SKM-1 (cell line): ENCODE results near the gene MPI.
A peak's percentile ranks its signal among the peaks of the same experiment; 100 is the strongest.

Experiments
- DNase-seq: peaks from one replicate; lab custom pipeline; 2025; ENCODE audit not compliant: unreplicated experiment; lab: John Stamatoyannopoulos, UW

MPI gene, protein sequence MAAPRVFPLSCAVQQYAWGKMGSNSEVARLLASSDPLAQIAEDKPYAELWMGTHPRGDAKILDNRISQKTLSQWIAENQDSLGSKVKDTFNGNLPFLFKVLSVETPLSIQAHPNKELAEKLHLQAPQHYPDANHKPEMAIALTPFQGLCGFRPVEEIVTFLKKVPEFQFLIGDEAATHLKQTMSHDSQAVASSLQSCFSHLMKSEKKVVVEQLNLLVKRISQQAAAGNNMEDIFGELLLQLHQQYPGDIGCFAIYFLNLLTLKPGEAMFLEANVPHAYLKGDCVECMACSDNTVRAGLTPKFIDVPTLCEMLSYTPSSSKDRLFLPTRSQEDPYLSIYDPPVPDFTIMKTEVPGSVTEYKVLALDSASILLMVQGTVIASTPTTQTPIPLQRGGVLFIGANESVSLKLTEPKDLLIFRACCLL

DNA sequence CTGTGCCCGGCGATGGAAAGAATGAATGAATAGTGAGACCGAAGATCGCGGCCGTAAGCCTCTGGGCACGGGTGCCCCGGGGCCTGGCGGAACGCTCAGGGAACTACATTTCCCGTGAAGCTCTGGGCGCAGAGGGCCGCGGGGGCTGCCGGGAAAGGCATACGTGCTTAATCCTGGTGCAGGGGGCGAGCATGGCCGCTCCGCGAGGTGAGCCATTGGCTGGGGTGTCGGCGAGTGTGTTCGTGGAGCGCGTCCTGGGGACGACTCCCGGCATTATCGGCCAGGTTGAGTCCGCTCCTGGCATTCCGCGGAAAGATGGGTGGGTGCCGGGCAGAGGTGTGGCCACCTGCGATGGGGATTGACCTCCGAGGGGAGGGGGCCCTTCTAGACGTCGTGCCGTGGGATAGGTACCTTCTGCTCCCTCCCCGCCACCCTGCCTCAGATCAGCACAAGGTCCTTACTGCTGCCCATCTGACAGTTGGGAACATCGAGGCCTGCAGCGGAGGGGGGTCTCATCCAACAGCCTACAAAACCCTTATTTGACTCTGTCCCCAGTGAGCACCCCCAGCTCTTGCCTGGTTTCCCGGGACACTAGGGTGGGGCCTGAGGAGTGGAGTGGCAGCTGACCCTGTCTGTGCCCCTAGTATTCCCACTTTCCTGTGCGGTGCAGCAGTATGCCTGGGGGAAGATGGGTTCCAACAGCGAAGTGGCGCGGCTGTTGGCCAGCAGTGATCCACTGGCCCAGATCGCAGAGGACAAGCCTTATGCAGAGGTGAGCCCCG lies at the start of gene MPI:
Gene MPI (plus strand): TSS at position 160 of the 782 bp plus-strand sequence. CDS start 32 bp downstream, at position 192.
- DNase-seq = peak; percentile 50

DNA sequence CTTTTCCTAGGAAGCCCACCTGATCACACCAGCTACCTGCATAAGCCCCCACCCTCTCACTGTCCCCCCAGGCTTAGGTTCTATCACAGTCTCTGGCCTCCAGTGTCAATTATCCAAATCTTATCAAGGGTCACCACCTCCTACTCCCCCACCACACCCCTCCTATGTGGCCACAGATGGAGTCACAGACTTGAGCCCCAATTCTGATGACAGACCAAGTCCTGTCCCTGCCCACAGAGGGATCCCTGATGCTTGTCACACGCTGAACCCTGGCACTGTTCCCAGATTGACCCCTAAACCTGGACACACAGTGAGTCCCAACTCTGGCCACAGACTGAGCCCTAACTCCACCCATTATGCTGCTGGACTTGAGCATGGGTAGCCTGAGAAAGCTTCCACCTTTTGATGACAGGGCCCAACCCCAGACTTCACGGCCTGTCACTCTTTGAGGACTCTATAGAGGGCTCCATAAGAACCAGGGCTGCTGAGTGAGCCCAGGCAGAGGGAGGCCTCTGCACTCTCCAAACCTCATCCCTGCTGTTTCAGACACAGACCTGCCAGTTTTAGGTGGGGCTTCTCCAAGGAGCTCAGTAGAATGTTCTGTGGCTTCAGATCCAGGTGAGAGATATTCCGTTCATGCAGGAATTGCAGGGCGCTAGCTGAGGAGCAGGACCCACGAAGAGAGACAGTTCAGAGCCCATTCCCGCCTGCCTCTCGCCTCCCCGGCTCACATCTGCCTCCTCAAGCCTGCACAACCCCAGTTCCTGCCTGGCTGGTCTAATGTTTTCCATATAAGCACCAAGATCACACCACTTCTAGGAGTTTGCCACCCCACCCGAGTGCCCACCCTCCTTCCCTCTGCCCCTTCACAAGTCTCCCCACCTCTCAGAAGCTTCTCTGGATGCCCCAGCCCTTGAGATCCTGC lies 48.7 kb upstream of the MPI start:
- DNase-seq = no peak

DNA sequence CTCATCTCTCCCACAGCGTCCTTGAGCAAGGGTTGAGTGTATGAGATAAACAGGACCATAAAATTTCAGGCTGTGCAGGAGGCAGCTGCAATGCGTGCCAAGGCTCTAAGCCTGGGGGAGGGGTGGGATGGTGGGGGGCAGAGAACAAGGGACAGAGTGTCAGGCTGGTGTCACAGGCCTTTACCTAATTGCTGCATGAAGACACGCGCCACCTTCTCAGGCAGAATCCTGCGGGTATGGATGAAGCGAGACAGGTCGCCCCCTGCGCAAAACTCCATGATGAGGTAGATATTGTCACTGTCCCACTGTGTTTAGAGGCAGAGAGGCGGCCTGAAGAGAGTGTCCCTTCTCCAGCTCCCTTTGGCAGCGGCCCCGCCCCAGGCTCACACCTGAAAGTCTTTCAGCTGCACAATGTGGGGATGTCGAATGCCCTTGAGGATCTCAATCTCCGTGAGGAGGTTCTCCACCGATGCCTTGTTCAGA lies 47.9 kb upstream of the MPI start:
- DNase-seq = no peak

DNA sequence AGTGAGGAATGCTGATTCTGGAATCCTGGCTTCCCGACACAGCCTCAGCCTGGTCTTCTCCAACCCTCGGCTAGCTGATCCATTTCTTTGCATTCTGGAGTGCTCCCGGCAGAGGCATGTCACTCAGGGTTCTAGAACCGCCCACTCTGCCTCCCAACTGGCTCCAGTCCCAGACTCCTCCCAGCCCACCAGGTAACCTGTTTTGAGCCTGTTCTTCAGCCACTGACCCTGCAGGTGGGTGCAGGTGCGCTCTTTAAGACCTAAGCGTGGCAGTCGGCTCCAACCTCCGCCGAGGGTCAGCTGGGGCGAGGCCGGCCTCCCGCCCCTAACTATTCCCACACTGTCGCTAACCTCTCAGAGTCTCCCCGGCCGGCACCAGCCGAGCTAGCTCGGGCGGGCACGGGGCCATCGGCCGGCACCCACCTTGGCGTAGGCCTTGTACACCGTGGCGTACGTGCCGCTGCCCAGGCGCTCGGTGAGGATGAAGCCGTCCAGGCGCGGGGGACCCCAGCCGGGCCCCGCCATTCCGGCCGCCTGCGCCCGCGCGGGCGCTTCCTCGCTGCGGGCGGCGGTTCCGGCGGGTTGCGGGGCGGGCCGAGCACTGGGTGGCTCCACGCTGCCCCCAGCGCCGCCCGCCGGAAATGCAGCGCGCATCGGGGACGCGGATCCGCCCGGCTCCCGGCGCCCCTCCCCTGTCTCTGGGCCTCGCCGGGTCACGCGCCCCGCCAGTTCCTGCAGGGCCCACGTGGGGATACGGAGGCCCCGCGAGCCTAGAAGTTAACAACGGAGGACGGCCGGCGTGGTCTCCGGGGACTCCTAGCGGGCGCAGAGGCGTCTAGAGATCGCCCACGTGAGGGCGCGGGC lies 47.0 kb upstream of the MPI start, which contains the start of gene ULK3:
Gene ULK3 (minus strand): TSS at position 576 of the 864 bp plus-strand sequence. CDS start 51 bp downstream, at position 525.
- peak; percentile 58 for DNase-seq

DNA sequence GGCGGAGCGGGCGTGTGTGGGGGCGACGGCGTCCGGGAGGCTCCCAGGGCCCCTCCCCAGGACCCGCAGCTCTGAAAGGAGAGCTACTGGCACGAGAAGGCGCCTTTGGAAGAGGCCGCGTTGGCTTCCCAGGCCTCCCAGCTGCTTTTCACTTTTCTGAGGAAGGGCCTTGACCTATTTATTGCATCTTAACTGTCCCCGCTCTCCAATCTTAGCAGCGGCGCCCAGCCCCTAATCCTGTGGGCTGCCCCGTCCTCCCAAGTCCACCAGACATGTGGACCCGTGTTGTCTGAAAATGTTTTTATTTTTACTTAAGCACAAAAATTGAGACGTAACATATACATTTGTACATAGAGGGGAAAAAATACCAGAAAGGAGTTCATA lies 46.4 kb upstream of the MPI start:
- DNase-seq = no peak

DNA sequence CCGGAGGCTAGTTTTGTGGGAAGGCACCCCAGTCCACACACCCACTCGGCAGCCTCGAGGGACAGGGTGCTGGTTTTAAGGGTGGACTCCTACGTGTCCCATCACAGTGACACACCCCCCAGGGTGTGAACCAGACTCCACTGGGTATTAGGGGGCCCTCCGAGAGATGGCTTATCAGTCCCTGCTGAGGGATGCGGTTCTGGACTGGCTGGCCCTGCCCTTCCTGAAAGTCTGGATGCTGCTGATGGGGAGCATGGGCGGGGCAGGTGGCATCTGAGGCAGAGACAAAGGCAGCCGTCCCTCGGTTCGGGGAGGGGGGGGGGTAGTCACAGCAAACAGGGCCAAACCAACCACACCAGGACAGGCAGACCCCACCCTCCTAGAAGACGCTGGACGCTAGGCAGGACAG lies 45.9 kb upstream of the MPI start:
- no peak for DNase-seq

DNA sequence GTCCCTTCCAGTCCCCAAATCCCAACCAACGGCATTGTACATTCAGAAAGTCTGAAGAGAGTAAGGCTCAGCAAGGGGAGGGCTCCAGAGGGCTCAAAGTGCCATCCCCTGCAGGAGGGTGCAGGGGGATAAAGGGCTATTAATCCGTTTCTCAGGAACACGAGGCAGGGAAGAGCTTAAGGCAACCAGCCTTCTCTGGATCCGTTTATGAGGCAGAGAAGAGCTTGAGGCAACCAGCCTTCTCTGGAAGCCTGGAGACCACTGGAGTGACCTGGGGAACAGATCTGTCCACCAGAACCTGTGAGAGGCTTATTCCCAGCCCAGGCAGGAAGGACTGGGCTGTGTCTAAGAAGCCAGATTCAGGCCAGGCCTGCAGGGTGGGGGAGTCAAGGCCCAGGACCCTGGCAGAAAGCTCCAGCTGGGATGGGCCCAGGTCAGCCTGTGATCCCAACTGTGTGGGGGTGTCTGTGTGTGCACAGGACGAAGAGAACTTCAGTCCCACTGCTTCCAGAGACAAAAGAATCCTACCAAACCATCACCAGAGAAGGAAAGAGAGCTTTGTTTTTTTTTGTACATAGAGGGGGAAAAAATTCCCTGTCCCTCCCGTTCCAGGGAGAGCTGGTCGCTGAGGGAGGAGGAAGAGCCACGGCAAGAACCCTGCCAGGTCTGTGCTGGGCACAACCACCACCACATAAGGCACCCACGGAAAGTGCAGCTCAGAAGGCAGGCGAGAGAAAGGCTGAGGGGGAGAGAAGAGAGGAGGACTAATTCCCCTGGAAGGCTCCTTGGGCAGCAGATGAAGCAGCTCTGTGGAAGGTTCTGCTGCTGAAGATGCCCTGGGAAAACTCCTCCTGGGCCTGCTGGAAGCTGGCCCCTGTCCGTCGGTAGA lies 45.3 kb upstream of the MPI start:
- no peak for DNase-seq

DNA sequence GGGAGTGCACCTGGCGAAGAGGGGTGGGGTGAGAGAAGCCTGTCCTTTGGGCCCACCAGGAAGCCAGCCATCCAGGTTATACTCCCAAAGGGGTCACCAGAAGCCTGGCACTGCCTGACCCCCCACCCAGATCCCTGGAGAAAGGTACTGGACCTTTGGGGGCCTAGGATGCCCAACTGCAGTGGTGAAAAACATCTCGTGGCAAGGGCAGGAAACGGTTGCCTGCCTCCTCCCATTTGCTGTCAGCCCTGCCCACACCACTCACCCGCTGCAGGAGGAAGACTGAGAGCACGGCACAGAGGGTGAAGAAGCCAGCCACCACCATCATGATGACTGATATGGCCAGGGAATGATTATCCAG lies 44.7 kb upstream of the MPI start:
- no peak for DNase-seq

DNA sequence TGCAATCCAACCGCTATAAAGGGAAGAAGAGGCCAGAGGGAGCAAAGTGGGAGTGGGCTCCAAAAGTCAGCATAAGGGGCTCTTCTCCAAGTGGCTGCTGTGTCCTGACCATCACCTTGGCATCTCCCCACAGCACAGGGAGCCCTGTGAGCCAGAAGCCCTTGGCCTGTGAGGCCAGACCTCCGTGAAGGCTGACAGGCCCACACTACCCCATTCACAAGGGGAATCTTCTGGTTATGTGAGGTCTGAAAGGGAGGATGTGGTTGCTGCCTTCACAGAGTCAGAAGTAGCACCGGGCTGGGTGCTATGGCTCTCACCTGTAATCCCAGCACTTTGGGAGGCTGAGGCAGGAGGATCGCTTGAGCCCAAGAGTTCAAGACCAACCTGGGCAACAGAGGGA lies 44.3 kb upstream of the MPI start:
- no peak for DNase-seq

DNA sequence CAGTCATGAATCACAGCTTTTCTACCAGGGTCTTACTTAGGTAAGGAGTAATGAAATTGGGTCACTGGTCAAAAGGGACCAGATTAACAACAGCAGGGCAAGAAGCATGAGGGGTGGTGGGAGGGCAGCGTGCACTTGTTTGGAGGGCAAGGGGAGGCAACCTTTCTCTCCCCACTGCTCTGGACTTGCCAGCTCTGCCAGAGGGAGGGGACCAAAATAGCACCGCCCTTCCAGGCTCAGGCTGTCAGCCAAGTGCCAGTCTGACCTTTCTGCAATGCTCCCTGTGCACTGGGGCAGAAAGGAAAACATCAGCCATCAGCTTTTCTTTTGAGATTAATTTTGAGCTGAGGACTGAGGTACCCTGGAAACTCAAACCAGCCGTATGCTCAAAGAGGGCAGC lies 42.4 kb upstream of the MPI start:
- no peak for DNase-seq

DNA sequence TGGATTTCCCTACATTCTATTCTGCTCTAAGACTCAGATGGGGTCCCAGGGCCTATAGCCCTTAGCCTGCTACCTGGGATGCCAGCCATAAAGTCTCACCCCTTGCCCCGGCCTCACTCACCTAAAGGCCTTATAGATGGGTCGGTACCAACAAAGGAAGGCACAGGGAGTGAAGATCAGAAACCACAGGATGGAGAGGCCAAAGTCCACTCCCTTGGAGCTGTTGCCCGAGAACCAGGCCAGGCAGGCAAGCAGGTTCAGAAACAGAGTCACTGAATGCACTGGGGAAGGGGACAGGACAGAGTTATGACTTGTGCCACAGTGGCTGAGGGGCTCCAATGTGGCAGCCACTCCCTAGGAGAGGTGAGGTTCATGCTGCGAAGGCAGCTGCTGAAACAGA lies 39.4 kb upstream of the MPI start:
- DNase-seq = no peak

DNA sequence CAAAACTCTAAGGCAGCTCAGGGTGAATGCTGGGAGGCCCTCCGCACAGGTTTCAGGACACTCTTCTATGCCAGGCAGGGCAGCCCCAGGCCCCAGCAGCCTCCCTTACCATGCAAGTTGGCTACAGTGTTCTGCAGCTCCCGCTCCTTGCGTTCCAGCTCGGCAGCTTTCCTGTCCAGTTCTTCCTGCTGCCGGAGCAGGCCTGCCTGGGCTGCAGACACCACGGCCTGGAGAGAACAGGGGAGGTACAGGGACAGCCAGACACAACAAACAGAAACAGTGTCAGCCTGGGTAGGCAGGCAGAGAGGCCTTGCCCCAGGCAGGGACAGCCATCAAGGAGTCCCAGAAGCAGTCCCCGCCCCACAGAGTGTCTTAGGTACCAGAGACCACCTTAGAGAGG lies 37.9 kb upstream of the MPI start:
- no peak for DNase-seq

DNA sequence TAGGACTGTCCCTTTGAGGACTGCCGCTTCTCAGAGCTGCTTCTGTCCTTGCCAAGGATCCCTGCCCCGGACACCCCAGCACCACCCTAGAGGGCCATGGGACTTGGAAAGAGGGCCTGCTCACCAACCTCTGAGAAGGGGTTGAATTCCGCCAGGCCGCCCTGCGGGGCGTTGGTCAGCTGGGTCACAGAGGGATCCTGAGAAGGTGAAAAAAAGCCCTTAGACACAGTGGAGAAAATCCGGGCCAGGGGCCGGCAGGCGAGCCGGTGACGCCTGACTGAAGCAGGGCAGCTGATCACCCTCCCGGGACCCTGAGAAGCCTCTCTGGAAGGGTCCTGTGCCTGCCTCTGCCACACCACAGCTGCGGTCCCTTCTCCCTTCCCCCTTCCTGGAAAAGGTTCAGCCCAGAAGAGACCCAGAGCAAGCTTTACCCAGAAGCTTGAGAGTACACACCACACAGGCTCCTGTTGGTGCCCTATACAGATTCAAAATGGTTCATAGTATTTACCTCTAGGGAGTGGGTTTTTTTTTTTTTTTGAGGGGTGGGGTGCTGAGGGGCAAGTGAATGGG lies 35.3 kb upstream of the MPI start:
- no peak for DNase-seq

DNA sequence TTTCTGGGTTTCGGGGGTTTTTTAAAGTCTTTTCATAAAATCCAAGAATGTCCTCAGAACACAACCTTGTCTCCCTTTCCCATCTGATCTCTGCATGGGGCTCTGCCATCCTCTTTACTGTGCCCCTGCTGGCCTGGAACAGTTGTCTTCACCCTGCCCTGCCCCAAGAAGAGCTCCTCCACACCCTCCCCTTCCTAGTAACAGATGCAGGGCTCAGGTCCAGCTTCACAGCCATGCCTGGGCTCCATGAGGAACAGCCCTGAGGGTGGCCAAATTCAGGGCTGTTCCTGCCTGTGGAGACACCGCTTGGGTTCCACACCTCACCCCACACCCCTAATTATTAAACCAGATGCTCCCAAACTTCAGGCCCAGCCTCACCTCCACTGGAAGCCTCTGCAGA lies 34.0 kb upstream of the MPI start:
- no peak for DNase-seq

DNA sequence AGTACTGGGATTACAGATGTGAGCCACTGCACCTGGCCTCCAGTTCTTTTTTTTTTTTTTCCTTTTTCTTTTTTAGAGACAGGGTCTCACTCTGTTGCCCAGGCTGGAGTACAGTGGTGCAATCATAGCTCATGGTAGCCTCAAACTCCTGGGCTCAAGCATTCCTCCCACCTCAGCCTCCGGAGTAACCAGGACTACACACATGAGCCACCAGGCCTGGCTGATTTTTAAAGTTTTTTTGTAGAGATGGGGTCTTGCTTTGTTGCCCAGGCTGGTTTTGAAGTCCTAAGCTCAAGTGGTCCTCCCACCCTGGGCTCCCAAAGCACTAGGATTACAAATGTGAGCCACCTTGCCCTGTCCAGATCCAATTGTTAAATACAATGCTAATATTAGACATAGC lies 33.3 kb upstream of the MPI start:
- no peak for DNase-seq

DNA sequence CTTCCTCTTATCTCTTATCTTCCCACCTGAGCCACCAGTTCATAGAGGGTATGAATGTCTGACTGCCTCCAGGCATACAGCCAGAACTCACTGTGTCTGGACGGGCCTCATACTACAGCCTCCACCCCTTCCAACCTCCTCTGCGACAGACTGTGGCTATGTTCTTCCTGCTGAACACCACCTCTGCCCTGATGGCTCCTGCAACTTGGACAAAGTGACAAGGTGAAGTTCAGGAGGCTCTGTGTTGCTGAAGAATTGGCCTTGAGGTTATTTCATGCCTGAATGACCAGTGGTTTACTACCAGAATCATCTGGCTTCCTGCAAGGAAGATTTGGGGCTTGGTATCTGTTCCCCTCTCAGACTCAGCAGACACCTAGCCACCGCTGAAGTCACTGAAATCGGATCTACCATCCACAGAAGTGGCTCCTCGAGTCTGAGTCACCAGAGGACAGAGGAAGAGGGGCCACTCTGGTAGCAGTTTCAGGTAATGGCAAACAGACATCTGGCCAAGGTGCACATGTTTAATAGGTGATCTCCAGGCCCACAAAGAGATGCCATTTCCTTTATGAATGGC lies 32.7 kb upstream of the MPI start:
- no peak for DNase-seq

DNA sequence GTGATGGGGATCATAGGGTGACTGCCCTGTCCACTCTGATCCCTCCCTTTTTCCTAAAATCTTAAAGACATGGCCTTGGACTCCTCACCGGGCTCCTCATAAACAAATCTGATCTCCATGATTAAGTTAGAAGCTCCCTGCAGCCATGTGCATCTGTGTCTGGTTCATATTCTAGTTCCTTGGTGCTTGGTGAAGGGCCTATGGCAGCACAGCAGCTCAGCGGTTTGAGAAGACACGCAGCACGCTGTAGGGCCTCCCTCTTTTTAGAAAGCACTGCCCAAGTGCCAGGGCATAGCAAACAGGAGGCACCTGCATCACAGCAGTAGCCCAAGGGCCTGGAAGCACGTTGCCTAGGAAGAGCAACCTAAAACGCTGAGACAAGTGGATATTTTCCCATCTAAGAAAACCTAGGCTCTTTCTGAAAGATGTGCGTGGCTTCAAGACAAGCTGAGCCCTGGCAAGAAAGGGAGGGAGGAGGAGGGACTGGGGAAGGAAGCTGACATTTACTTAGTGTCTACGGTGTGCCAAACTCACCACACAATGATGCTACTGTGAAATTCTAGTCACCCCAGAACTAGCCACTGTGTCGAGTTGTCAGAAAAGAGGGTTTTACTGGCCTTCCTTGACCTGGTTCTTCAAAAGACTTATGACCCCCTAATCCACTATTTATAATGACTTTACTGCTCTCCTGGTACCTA lies 32.0 kb upstream of the MPI start:
- no peak for DNase-seq

DNA sequence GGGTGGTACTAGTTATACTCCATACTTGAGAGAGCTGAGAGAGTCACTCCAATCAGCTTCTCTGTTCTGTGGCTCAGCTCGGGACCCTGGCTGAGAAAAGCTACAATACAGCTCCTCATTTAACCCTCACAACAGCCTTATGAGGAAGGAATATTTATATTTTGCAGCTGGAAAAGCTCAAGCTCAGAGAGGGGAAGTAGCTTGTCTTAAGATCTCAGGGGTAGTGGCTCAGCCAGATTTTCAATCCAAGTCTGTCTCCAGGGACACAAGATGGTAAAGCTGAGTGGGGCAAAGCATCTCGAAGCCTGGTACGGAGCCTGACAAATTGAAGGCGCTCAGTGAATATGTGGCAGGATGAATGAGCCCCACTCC lies 31.5 kb upstream of the MPI start:
- no peak for DNase-seq
